Neural progenitor cell (in vitro differentiated cells): ENCODE measurements around the gene BTC.

ENCODE experiments used
- EZH2 ChIP-seq: fragments of 200-600 bp; sonication (generic); IDR thresholded peaks from 2 replicates; pipeline ENCODE4 v1.6.1; 2017; ENCODE audit warnings: antibody characterized with exemption, mild to moderate bottlenecking, moderate library complexity
- TF ChIP-seq, protein P1 (sequence below): fragments of 200-600 bp; sonication (generic); IDR thresholded peaks from 2 replicates; pipeline ENCODE4 v1.5.1; 2017; ENCODE audit warnings: antibody characterized with exemption, mild to moderate bottlenecking

DNA sequence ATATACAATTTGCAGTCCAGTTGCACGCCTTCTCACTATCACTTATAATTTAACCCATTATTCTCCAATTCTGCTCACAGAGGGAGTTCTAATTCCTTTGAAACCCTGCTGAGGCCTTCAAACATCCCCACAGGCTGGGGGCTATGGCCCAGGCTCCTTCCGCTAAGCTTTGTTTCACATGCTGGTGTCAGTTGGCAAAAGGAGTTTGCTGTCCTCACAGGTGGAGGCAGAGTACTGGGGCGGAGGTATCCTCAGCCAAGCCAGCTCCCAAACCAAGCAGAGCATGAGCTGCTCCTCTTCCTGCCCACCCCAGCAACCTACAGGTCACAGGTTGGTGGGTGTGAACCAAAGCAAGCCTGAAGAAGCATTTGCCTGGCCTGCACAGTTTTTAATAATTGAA lies 21.5 kb downstream of the BTC start:
- TF ChIP-seq, protein P1, sequence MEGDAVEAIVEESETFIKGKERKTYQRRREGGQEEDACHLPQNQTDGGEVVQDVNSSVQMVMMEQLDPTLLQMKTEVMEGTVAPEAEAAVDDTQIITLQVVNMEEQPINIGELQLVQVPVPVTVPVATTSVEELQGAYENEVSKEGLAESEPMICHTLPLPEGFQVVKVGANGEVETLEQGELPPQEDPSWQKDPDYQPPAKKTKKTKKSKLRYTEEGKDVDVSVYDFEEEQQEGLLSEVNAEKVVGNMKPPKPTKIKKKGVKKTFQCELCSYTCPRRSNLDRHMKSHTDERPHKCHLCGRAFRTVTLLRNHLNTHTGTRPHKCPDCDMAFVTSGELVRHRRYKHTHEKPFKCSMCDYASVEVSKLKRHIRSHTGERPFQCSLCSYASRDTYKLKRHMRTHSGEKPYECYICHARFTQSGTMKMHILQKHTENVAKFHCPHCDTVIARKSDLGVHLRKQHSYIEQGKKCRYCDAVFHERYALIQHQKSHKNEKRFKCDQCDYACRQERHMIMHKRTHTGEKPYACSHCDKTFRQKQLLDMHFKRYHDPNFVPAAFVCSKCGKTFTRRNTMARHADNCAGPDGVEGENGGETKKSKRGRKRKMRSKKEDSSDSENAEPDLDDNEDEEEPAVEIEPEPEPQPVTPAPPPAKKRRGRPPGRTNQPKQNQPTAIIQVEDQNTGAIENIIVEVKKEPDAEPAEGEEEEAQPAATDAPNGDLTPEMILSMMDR, result no peak
- TF ChIP-seq EZH2, result no peak
